GM21576 (cell line): ENCODE measurements around the gene PRKAR2A.
"Not testable (repeated sequence)": the region's sequence is repeated elsewhere in the genome, so short reads cannot be mapped to it uniquely, and the experiment has no call there.

Experiments
- ATAC-seq: cut with Tn5 transposase; IDR thresholded peaks from one replicate; pipeline ENCODE4 v1.9.1; 2021; ENCODE audit warnings: mild to moderate bottlenecking, moderate library complexity; ENCODE audit not compliant: unreplicated experiment

Gene PRKAR2A

DNA sequence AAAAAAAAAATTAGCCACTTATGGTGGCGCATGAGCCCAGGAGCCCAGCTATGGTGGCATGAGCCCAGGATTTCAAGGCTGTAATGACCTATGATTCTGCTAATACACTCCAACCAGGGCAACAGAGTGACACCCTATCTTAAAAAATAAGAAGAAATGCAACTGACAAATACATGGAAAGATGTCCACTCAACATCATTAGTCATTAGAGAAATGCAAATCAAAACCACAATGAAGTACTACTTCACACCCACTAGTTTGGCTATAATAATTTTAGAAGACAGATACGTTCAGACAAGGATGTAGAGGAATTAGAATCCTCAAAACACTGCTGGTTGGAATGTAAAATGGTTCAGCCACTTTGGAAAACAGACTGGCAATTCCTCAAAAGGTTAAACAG is 10.5 kb downstream of the PRKAR2A start:
- no peak for ATAC-seq

DNA sequence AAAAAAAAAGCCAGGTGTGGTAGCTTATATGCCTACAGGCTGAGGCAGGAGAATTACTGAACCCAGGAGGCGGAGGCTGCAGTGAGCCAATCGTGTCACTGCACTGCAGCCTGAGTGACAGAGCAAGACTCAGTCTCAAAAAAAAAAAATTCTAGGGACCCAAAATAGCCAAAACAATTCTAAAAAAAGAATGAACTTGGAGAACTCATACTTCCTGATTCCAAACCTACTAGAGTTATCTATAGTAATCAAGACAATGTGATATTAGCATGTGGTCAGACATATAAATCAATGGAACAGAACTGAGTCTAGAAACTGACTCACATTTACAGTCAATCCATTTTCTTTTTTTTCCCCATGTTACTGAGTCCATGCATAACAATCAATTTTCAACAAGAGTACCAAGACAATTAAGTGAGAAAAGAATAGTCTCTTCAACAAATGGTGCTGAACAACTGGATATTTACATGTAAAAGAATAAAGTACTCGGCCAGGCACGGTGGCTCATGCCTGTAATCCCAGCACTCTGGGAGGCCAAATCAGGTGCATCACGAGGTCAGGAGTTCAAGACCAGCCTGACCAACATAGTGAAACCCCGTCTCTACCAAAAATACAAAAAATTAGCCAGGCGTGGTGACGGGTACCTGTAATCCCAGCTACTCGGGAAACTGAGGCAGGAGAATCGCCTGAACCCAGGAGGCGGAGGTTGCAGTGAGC is 11.9 kb downstream of the PRKAR2A start:
- no peak for ATAC-seq

- no peak for ATAC-seq
These were observed 15.0 kb downstream of the PRKAR2A start for GRCh38 chr3:48832684-48833083.

- no peak for ATAC-seq
These were observed 17.0 kb downstream of the PRKAR2A start for GRCh38 chr3:48830715-48831114.

DNA sequence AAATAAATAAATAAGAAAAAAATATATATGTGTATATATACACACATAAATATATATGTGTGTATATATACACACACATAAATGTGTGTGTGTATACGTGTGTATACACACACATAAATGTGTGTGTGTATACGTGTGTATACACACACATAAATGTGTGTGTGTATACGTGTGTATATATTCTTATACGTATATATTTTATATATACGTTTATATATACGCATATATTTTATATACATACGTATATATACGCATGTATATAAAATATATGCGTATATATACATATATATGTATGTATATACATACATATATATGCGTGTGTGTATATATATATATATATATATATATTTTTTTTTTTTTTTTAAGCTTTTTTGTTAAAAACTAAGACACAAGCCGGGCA is 18.1 kb downstream of the PRKAR2A start:
- not testable (repeated sequence) for ATAC-seq

- not testable (repeated sequence) for ATAC-seq
These were observed 19.8 kb downstream of the PRKAR2A start for GRCh38 chr3:48827874-48828273.

DNA sequence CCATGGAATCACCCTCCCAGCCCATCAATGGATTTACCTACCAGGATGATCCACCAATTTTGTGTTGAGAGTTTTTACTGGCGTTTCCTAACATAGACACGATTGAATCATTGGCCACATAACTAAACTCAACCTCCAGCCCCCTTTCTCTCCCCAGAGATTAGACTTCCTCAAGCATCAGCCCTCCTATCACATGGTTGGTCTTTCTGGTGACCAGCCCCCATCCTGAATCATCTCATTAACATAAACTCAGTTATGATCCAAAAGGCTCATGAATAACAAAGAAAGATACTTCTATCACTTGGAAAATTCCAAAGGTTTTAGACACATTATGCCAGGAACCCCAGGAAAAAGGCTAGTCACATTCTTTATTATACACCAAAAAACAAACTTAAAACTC is 21.2 kb downstream of the PRKAR2A start:
- no peak for ATAC-seq

GRCh38 chr3:48820612-48821324 is 26.9 kb downstream of the PRKAR2A start:
- no peak for ATAC-seq

- ATAC-seq: no peak
These were observed 28.1 kb downstream of the PRKAR2A start for GRCh38 chr3:48819234-48820221.

- ATAC-seq: no peak
These were observed 36.1 kb downstream of the PRKAR2A start for GRCh38 chr3:48811524-48811923.

GRCh38 chr3:48804930-48805329 is 42.7 kb downstream of the PRKAR2A start:
- ATAC-seq: no peak

DNA sequence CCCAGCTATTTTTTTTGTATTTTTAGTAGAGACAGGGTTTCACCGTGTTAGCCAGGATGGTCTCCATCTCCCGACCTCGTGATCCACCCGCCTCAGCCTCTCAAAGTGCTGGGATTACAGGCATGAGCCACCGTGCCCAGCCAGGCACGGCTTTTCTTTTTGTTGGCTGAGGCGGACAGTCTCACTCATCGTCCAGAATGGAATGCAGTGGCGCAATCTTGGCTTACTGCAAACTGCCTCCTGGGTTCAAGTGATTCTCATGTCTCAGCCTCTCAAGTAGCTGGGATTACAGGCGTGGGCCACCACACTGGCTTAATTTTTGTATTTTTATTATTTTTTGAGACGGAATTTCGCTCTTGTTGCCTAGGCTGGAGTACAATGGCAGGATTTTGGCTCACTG is 46.8 kb downstream of the PRKAR2A start:
- ATAC-seq: not testable (repeated sequence)

DNA sequence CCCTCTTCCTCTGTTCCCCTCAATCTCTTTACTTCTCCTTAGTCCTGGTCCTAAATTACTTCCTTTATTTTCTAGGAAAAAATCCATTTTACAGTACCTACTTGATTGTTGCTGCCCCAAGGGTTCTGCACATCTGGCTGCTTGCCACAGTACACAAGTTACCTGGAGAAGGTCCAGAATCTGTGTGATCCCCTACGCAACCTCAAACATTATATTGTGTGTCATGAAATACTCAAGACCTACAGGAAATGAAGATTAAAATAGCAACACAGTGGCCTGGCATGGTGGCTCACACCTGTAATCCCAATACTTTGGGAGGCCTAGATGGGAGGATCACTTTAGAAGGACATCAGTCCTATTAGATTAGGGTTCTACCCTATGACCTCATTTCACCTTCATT is 48.7 kb downstream of the PRKAR2A start:
- no peak for ATAC-seq

DNA sequence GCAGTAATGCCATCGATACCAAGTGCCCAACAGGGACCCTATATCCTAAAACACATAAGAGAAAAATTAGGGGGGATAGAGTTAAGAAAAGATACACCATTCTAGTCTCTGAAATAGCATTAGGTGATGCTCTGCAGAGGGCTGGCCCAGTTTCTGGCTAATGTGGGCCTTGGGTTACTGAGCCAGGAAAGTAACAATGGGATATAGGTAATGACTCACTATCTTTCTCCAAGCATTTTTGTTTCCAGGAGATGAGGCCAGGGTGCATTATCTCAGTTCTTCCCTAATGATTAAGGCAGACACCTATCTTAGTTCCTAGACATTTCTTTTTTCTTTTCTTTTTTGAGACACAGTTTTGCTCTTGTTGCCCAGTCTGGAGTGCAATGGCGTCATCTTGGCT is 50.0 kb downstream of the PRKAR2A start:
- no peak for ATAC-seq

DNA sequence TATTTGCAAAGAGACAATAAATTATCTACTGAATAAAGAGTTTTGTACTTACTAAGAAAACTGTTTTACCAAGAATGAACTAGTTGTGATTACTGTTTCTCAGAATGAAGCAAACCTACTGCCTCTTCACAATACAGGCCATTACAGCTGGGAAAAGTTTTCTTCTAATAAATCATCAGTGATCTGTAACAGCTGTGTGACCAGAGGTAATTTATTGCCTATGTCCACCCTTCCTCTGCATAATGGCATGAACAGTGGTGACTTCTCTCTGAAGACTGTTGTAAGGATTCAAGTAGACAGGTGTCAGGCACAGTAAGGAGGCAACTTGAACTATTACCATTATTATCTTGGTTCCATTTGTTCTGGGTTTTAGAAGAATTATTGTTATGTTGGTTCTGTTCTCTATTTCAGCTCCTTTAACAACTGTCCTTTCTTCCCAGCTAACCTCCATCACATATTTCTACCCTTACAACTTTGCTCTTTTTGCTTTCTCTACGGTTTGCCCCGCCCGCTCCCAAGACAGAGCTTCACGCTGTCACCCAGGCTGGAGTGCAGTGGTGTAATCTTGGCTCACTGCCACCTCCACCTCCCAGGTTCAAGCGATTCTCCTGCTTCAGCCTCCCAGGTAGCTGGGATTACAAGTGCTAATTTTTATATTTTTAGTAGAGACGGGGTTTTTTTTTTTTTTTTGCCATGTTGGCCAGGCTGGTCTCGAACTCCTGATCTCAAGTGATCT is 51.5 kb downstream of the PRKAR2A start:
- no peak for ATAC-seq

DNA sequence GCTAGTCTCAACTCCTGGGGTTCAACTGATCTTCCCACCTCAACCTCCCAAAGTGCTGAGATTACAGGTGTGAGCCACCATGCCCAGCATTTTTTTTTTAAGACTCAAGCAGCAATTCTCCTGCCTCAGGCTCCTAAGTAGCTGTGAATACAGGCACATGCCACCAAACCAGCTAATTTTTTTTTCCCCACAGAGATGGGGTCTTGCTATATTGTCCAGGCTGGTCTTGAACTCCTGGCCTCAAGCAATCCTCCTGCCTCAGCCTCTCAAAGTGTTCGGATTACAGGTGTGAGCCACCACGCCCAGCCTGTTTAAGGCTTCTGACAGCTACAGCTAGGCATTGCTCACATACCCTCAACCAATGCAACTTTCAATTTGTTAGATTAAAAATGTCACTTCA is 54.2 kb downstream of the PRKAR2A start:
- not testable (repeated sequence) for ATAC-seq

- ATAC-seq: no peak
These were observed 58.0 kb downstream of the PRKAR2A start for GRCh38 chr3:48789665-48790064.

GRCh38 chr3:48788544-48789162 is 59.0 kb downstream of the PRKAR2A start:
- ATAC-seq: no peak

DNA sequence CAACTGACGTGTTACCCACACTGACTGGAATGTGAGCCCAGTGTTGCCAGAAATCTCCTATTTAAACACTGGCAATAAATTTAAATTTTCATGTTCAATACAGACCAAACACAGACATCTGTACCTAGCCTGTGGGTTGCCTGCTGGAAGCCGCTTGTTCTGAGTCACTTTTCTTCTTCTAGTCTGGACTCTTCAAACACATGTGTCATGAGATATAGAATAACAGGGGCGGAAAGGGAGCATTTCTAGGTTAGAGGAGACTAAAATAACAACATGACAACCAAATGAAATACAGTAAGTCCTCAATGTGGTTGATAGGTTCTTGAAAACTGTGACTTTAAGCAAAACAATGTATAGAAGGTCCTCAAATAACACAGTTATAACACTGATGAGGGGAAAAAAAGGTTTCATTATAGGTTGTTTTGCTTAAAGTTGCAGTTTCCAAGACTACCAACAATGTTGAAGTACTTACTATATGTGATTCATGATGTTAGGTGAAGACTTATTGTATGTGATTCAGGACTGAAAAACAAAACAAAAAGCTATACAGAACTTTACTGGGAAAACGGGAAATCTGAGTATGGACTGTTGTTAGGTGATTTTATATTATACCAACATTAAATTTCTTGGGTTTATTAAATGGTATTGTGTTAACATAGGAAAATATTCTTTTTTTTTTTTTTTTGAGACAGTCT is 63.1 kb downstream of the PRKAR2A start:
- ATAC-seq: no peak

- ATAC-seq: no peak
These were observed 64.4 kb downstream of the PRKAR2A start for GRCh38 chr3:48783304-48783703.
